NCI-H748 (cell line): Measurements from ENCODE around the gene SLC49A4.
"Not testable (repeated sequence)": the region's sequence is repeated elsewhere in the genome, so short reads cannot be mapped to it uniquely, and the experiment has no call there.

ENCODE experiments used
- DNase-seq: peaks from one replicate; lab custom pipeline; 2025; ENCODE audit not compliant: unreplicated experiment; lab: John Stamatoyannopoulos, UW

SLC49A4 gene, protein sequence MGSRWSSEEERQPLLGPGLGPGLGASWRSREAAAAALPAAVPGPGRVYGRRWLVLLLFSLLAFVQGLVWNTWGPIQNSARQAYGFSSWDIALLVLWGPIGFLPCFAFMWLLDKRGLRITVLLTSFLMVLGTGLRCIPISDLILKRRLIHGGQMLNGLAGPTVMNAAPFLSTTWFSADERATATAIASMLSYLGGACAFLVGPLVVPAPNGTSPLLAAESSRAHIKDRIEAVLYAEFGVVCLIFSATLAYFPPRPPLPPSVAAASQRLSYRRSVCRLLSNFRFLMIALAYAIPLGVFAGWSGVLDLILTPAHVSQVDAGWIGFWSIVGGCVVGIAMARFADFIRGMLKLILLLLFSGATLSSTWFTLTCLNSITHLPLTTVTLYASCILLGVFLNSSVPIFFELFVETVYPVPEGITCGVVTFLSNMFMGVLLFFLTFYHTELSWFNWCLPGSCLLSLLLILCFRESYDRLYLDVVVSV

DNA sequence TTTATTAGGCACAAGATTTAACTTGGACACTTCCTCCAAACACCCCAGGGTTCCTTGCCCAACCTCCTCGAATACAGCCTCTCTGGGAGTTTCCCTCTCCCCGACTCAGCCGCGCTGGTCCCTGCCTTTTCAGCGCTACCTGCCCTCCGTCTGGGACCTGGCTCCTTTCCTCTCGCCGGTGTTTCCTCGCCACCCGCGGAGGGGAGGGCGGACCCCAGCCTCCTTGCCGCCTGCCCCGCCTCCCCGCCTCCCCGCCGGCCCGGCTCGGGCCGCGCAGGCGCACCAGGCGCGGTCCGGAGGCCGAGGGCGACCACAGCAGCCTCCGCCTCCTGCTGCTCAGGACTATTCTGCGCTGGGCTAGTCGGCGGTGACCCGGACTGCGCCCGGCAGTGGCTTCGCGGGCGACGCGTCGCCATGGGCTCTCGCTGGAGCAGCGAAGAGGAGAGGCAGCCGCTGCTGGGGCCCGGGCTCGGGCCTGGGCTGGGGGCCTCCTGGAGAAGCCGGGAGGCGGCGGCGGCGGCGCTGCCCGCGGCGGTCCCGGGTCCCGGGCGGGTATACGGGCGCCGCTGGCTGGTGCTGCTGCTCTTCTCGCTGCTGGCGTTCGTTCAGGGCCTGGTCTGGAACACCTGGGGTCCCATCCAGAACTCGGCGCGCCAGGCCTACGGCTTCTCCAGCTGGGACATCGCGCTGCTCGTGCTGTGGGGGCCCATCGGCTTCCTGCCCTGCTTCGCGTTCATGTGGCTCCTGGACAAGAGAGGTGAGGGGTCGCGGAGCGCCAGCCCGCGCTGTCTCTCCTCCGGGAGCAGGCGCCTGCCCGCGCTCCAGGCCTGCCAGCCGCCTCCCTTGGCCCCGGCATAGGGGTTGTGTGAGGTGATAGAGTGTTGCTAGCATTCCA is at the start of gene SLC49A4:
Gene SLC49A4, plus strand, starts transcription at position 291 of the 895 bp plus-strand sequence. Its CDS starts 124 bp downstream, at position 415.
- DNase-seq = no peak

DNA sequence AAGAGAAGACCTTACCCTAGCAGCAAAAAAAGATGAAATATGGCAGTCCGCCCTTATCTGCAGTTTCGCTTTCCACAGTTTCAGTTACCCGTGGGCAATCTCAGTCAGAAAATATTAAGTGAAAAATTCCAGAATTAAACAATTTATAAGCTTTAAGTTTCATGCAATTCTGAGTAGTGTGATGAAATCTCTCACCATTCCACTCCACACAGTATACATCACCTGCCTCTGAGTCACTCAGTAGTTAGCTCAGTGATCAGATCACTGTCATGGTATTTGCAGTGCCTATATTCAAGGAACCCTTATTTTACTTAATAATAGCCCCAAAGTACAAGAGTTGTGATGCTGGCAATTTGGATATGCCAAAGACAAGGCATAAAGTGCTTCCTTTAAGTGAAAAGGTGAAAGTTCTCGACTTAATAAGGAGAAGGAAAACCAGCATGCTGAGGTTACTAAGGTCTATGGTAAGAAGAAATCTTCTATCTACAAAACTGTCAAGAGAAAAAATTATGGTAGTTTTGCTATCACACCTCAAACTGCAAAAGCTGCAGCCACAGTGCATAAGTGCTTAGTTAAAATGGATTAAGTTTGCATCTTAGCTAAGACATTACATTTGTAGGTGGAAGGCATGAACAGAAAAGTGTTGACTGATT is 49.4 kb upstream of the SLC49A4 start:
- DNase-seq = no peak

DNA sequence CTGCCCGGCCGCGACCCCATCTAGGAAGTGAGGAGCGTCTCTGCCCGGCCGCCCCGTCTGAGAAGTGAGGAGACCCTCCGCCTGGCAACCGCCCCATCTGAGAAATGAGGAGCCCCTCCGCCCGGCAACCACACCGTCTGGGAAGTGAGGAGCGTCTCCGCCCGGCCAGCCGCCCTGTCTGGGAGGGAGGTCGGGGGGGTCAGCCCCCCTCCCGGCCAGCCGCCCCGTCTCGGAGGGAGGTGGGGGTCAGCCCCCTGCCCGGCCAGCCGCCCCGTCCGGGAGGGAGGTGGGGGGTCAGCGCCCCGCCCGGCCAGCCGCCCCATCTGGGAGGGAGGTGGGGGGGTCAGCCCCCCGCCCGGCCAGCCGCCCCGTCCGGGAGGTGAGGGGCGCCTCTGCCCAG is 47.6 kb upstream of the SLC49A4 start:
- DNase-seq = not testable (repeated sequence)

DNA sequence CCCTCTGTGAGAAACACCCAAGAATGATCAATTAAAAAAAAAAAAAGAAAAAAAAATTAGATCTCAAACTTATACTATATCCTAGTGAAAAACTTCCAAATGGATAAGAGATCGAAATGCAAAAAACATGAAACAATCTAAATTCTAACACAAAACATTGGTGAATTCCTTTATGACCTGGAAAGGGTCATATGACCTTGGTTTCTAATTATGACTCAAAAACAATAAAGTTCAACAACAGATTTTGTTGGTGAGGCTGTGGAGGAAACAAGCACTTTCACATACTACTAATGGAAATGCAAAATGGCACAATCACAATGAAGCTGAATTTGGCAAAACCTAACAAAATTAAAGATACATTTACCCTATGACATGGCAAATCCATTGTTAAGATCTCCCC is 46.5 kb upstream of the SLC49A4 start:
- DNase-seq = no peak

DNA sequence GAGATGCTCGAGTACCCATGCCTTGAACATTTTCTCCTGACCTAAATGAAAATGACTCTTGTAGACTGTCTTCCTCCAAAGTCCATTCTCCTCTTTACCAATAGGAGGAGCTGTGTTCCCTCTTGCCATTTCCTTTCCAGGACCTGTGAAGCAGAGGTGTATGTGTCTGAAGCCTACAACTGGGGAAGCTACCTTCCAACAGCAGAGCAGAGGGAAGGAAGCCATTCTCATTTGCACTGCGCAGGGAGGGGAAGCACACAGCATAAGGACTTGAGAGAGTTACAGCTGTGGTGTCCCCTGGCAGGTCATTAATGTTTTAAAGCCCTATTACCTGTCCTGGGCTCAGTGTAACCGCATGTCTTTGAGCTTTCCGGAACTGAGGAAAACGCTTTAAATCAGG is 39.9 kb upstream of the SLC49A4 start:
- no peak for DNase-seq

DNA sequence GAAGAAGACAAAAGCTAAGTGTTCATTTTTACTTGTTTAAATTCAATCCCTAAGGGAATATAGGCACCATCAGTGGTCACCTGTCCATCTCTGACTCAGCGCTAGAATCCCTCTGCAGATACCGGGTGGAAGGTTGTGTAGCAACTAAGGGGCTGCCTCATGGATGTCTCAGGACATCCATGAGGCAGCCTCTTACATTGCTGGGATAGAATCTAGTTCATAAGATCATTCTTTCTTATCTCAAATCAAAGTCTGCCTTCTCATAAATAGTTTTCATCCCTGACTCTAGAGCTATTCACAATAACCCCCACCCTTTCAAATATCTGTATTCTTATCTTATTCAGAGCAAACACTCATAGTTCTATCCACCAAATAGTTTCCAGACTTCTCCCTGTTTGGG is 39.4 kb upstream of the SLC49A4 start:
- no peak for DNase-seq

DNA sequence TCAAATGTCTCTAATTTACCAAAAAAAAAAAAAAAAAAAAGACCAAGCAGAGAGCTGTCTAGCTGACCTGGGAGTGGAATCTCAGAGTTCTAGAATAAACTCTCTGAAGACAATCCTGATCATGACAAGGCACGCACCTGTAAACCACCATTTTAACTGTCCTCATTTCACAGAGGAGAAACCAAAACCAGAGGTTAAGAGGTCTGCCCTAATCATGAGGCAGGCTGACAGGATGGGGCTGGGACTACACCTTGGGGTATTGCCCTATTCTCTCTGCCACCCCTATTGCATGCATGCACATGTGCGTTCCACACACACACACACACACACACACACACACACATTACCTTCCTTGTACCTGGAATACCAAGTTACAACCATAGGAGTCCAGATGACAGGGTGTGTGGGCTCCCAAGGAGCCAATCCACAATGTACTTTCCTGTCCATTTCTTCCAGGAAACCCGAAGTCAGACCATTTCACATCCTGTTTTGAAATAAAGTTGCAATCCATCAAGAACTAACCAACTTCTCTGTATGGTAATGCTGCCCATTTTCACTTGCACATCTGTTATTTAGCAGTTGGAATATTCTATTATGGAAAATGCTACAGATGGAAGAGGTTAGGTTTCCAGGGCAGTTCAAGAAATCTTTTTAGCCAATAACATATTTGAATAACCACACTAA is 35.9 kb upstream of the SLC49A4 start:
- no peak for DNase-seq

DNA sequence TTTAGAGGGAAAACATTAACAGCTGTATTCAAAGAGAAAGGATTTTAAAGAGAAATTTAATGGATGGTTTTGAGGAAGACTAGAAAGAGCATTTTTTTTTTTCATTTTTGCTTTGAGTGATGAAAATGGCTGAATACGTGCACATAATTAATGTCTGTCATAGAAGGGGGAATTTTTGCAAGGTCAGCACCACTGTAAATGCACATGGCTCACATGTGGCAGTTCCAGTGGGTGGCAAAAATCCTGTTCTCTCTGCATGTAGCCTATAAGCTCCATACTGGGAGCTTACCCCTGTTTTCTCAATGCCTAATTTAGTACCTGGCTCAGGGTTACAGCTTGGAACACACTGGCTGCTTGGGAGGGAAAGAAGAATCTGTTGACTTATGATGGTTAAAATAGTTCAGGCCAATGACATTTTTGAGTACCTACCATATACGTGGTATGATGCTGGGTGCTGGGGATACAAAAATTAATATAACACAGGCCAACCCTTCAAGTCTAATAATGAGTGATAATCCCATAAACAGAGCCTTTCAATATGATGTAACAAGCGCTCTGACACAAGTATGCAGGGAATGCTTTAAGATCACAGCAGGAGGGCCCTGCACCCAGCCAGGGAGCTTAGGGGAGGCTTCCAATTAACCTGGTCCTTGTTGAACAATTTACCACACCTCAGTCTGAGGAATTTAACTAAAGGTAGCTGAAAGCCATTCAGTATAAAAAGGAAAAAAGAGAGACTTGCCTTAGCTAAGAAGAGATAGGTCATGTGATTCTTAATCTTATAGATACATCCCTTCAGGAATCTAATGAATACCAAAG is 34.2 kb upstream of the SLC49A4 start:
- DNase-seq = no peak

DNA sequence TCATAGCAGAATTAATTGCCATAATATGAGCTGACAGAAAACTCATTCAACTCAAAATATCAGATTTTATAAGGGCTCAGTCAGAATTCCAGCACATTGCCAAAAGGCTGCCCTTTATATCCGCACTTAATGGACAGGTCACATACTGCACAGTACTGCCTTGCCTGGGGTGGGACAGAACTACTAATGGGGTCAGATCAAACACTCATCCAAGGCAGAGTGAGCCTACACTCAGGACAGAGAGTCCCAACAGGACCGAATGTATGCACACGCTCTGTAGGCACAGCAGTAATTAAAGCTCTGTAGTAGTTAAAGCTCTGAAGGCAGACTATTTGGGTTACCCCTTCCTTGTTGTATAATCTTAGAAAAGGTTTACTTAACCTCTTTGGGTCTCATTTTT is 28.4 kb upstream of the SLC49A4 start:
- no peak for DNase-seq

DNA sequence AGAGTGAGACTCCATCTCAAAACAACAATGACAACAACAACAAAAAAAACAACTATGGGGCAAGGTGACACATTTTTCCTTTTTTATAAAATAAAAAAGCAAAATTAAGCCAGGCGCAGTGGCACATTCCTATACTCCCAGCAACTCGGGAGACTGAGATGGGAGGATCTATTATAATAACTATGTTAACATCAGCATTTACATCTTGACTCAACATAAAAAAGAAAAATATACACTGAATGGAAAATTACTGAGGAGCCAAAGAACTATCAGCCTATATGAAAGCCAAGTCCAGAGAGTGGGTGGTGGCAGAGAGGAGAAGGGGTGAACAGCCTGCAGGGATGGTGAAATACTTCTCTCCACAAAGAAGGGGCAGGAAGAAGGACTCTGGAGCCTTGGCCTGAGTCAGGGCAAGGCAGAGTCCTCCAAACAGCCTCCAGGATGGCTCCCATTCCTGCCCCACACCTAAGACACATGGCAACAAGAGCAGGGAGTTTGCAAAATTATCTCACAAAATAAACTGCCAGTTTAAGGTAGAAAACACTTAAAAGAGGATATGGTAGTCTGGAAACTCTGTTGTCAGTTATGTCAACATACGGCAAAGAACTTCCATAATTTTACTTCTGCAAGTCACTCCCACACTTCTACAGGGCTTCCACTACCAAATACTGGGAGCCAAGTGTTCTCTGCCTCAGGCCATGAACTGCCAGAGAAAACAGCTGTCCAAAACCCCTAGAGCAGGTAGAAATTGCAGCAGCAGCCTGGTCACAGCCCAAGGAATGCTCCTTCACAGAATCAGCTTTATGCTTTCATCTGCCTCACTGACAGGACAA is 27.1 kb upstream of the SLC49A4 start:
- DNase-seq = no peak

DNA sequence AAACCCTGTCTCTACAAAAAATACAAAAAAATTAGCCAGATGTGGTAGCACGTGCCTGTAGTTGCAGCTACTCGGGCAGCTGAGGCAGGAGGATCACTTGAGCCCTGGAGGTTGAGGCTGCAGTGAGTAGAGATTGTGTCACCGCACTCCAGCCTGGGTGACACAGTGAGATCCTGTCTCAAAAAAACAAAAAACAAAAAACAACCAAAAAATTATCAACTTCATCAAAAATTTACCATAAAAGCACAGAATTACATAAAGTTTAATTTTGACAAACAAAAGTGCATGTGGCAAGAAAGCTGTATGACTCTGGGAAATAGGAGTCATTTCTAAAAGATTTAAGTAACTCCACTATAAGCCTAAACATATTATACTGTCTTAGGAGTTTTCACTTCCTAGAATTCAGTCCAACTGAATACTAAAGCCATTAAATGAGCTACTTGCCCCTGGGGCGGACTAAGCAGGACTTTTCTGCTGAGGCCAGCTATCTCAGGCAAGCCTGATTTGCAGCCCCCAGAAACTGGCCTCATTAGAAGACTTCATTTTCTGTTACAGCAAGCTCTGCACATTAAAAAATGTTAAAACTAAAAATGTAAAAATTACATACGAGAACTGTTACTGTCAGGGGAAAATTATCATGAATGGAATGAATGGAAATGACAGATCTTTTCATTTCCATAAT is 24.2 kb upstream of the SLC49A4 start:
- DNase-seq = no peak

DNA sequence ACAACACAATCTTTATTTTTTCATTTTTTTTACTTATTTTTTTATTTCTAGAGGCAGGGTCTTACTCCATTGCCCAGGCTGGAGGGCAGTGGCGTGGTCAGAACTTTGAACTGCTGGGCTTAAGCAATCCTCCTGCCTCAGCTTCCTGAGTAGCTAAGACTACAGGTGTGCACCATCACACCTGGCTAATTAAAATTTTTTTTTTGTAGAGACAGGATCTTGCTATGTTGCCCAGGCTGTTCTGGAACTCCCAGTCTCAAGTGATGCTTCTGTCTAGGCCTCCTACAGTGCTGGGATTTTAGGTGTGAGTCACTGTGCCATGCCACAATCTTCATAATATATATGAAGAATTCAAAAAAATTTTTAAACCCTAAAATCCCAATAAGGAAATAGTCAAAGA is 22.0 kb upstream of the SLC49A4 start:
- no peak for DNase-seq

DNA sequence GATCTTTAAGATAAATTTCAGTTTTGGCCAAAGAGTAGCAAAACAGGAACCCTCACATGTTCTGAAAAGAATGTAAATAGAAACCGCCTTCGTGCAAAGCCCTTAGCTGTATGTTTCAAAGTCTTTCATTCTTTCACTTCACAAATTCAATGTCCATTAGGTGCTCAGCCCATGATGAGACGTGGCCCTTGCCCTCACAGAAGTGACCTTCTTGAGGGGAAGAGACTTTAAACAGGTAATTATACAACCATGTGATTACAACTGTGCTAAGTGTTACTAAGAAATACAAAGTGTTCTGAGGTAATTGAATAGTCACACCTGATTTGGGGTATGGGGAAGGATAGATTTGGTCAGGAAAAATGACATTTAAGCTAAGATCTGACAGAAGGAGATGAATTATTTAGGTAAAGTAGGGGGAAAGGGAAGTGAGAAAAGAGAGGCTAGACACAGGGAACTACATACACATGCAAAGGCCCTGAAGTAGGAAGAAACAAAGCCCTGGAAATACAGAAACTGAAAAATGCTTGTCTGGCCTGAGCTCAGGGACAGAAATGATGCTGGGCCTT is 20.8 kb upstream of the SLC49A4 start:
- no peak for DNase-seq

DNA sequence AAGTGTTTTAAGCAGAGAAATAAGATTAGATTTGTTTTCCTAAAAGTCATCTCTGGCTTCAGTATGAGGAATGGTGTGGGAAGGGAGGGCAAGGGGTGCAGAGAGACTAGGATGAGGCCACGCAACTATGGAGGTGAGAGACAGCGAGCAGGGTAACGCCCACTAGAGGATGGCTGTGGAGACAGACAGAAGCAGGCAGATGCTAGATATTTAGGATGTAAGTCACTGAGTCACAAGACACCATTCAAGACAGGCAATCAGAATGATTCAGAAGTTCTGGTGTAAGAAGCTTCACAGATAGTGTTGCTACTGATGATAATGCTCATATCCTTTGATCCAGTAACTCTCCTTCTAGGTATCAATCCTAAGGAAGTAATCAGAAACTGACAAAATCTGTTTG is 20.3 kb upstream of the SLC49A4 start:
- DNase-seq = no peak

DNA sequence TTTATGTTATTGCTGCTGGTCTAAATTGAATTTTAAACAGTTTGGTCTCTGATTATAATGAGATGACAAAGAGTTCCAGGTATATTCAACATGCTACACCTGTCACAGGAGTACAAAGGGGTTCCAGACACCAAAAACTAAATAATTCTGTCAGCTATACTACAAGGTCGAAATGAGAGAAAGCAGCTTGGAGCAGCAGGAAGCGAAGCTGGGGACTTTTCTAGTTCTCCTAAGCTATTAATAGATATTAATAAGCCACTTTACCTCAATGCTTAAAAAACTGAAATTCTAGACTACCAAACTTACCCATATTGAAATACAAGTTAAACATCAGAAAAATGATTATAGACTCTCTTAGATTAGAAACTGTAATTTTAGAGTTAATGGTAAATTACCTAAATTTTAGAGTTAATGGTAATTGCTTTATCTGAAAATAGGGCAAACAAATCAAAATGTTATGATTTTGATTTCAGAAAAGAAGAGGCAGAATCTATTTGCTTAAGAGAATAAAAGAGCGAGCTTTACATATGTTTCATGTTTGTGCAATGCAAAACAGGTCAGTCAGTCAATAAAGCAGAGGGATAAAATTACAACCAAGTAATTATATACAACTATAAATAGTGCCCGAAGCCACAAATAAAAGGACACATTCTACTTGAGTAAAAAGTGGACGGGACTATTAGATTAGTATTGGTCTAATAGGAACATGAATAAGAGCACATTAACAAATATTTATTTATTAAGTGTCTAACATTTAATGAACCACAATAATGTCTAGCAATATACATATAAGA is 18.0 kb upstream of the SLC49A4 start:
- no peak for DNase-seq

DNA sequence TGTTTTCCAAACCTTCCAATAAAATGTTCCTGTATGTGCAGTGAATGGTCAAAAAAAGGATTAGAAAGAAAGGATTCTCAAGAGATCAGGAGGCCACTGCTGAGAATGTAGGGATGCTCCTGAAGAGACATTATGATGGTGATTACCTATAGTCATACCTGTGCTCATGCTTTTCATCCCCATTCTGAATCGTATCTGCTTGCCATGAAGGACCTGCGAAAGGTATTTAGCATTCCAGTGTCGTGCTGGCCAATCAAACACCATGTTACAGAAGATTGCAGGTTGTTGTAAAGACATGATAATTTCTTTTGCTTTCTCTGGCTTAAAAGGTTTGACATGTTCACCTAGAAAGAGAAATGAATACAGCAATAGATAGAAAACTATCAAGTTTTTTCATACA is 17.3 kb upstream of the SLC49A4 start:
- no peak for DNase-seq

DNA sequence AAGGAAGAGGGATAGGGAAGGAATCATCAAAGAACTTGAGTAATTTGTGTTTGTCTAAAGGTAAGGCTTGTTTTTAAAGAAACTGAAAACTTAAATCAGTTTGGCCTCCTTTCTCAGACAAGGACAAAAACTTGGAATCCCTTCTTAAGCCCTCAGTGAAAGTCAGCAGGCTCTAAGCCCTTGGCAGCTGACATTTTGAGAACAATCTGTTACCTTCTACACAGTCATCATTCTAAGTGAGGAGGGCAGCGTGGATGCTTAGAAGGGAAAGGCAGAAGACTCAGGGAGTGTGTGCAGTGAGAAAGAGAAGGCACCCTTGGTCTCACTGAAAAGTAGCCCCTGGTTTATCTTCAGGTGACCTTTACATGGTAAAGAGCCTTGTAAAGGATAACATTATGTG is 12.1 kb upstream of the SLC49A4 start:
- DNase-seq = no peak

DNA sequence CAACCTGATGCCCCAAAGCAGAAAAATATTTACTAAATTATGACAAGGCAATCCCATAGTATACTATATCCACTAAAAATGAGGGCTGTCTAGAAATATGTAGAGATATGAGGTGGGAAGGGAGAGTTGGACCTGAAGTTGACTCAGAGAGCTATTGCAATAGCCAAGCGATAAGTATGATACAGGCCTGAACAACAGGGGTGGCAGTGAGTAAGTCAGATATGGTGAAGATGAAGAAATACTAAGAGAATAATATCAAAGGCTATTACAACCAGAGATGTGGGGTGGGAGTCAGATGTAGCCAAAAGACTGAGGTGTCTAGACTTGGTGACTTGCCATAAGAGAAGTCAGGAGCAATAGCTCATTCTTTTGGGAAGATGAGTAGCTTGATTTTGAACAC is 10.4 kb upstream of the SLC49A4 start:
- DNase-seq = no peak
